Natural killer cell (primary cell): ENCODE data around the gene CABP1. TPM values are rescaled to one million over a fixed set of nuclear protein-coding genes. Genes with fewer than 3 reads are reported as not detected.

Source experiments
- ATAC-seq, 3 donors: fragments of 150-1000 bp in 2 of 3; fragments of 200-7000 bp in 1 of 3; cut with Tn5 transposase; 1 replicate in 1 of 3; 2 replicates in 2 of 3; pipeline ENCODE4 v1.10.0; 2021; ENCODE audit warnings: mild to moderate bottlenecking in 2 of 3, moderate library complexity in 2 of 3
- DNase-seq, 2 donors: peaks; one replicate each; pipeline versions ENCODE4 v3.0.0 to v3.0.0-alpha.2; 2013 to 2021; ENCODE audit warnings: mixed read lengths in 1 of 2
- H3K27ac ChIP-seq: one replicate; pipeline ENCODE4 v1.5.1; 2013; ENCODE audit warnings: mild to moderate bottlenecking, low read length
- H3K27me3 ChIP-seq: one replicate; pipeline ENCODE4 v1.6.1; 2013; ENCODE audit warnings: low read length; ENCODE audit not compliant: control insufficient read depth, insufficient read depth
- H3K36me3 ChIP-seq: one replicate; pipeline ENCODE4 v1.6.1; 2013; ENCODE audit warnings: low read length; ENCODE audit not compliant: control insufficient read depth, insufficient read depth
- H3K4me1 ChIP-seq: one replicate; pipeline ENCODE4 v1.6.1; 2013; ENCODE audit warnings: low read length; ENCODE audit not compliant: control insufficient read depth, insufficient read depth
- H3K4me3 ChIP-seq: one replicate; pipeline ENCODE4 v1.5.1; 2013; ENCODE audit warnings: low read length
- H3K9me3 ChIP-seq: one replicate; pipeline ENCODE4 v1.6.1; 2013; ENCODE audit warnings: low read length; ENCODE audit not compliant: control insufficient read depth, insufficient read depth
- H3K27ac Mint-ChIP-seq, 2 donors: one replicate each; pipeline ENCODE4 v1.8.0; 2022; ENCODE audit warnings: mild to moderate bottlenecking in 2 of 2, mixed read lengths in 2 of 2, moderate library complexity in 1 of 2
- H3K27me3 Mint-ChIP-seq, 2 donors: one replicate each; pipeline ENCODE4 v1.8.0; 2022; ENCODE audit warnings: low read depth in 2 of 2, mixed read lengths in 2 of 2
- H3K36me3 Mint-ChIP-seq: one replicate; pipeline ENCODE4 v1.8.0; 2022; ENCODE audit warnings: mixed read lengths
- H3K4me1 Mint-ChIP-seq, 2 donors: one replicate each; pipeline ENCODE4 v1.8.0; 2022; ENCODE audit warnings: mixed read lengths in 2 of 2
- H3K4me3 Mint-ChIP-seq: one replicate; pipeline ENCODE4 v1.8.0; 2022; ENCODE audit warnings: mild to moderate bottlenecking, moderate library complexity, mixed read lengths
- H3K9me3 Mint-ChIP-seq, 2 donors: one replicate each; pipeline ENCODE4 v1.8.0; 2022; ENCODE audit warnings: mixed read lengths in 2 of 2
- WGBS: methylation state at CpG from one replicate; pipeline ENCODE4 v1.1.7; 2013; ENCODE audit warnings: missing lambda C conversion rate; ENCODE audit not compliant: insufficient coverage; 5-methylcytosine and 5-hydroxymethylcytosine counted together
- intact Hi-C: fragments of 100-400 bp; cut with micrococcal nuclease; formaldehyde crosslinking; loops from one replicate; pipeline ENCODE4 v1.14.2; 2022
- total RNA-seq, 4 donors: library from RNA; stranded (reverse); fragments of 120-200 nt in 1 of 4; gene quantifications; one replicate each; pipeline versions ENCODE4 v1.2.3 to v1.2.4, GENCODE V29; 2013 to 2022
- TF ChIP-seq, protein P1 (sequence below): fragments of 200-600 bp; IDR thresholded peaks from one replicate; pipeline ENCODE4 v1.8.0; 2022; ENCODE audit warnings: antibody characterized with exemption

Gene CABP1
- total RNA-seq, 3 donors from 2014 or later (not counting 1 experiment from before 2014, with no cell fraction given) = not detected

DNA sequence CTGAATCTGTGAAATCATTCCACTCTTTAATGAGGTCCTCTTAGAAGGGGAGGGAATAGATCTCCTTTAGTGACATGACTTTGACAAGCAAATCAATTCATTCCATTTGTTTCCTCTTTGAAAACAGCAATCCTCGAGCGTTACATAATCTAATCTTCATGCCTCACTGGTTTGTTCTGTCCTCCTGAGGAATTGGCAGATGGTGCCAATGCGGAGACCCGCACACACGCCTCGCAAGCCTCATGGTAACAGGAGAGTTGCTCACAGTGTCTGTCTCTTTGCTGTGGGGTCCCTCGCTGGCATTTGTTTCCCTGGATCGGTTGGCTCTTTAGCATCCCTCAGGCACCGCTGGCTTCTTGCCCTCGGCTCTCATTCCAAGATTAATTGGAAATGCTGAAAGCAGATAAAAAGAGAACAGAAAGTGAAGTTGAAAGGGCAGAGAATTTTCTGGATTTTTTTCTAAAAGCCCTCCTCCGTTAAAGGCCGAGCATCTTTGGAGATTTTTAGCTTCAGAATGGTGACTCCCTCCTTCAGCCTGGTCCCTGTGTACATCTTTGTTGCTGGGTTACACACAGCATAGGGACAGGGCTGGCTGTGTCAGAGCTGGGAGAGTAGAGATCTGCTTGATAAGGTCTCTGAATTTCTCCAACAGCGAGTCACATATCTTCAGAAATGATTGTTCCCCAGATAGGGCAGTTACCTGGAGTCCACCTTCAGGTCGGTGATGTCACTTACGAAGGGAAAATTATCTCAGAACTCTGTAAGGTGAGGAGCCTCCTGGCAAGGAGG is 10.1 kb upstream of the CABP1 start:
- 91% methylated on average over 15 of the region's 15 CpGs for WGBS
- H3K4me3 Mint-ChIP-seq = no peak overlapping the region
- ATAC-seq (no peak), DNase-seq (no peak)
- no peaks in the 10 kb centered on the region for H3K9me3 Mint-ChIP-seq
- H3K4me1 ChIP-seq = no peaks in the 10 kb centered on the region
- no peaks in the 10 kb centered on the region for H3K9me3 ChIP-seq
- TF ChIP-seq, protein P1, sequence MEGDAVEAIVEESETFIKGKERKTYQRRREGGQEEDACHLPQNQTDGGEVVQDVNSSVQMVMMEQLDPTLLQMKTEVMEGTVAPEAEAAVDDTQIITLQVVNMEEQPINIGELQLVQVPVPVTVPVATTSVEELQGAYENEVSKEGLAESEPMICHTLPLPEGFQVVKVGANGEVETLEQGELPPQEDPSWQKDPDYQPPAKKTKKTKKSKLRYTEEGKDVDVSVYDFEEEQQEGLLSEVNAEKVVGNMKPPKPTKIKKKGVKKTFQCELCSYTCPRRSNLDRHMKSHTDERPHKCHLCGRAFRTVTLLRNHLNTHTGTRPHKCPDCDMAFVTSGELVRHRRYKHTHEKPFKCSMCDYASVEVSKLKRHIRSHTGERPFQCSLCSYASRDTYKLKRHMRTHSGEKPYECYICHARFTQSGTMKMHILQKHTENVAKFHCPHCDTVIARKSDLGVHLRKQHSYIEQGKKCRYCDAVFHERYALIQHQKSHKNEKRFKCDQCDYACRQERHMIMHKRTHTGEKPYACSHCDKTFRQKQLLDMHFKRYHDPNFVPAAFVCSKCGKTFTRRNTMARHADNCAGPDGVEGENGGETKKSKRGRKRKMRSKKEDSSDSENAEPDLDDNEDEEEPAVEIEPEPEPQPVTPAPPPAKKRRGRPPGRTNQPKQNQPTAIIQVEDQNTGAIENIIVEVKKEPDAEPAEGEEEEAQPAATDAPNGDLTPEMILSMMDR = no peak
- H3K36me3 Mint-ChIP-seq = no peaks in the 10 kb centered on the region
- H3K4me3 ChIP-seq = no peak overlapping the region
- intact Hi-C loops = no loop called here
- no peak overlapping the region for H3K27ac Mint-ChIP-seq
- H3K4me1 Mint-ChIP-seq = no peaks in the 10 kb centered on the region
- H3K36me3 ChIP-seq = no peaks in the 10 kb centered on the region
- no peak overlapping the region for H3K27ac ChIP-seq
- no peaks in the 10 kb centered on the region for H3K27me3 ChIP-seq
- no peaks in the 10 kb centered on the region for H3K27me3 Mint-ChIP-seq

DNA sequence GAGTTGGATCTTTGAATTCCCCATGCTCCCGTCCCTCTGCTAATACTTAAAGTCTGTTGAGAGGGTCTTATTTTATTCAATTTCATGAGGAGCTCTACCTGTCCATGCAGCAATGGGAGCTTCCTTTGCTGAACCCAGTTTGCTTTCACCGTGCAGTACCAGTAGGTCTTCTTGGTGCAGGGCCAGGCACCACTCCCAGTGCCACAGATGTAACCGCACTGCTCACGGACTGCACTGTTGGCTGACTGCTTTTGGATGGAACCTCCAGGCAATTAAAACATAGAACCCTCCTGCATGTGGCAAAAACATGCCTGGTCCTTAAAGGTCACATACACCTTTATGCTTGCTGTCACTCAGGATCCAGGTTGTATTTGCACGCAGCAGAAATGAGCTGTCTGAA is 9.3 kb upstream of the CABP1 start:
- H3K36me3 Mint-ChIP-seq = no peaks in the 10 kb centered on the region
- no peak for ATAC-seq
- no peaks in the 10 kb centered on the region for H3K9me3 Mint-ChIP-seq
- no peak for DNase-seq
- H3K36me3 ChIP-seq = no peaks in the 10 kb centered on the region
- no peak overlapping the region for H3K4me3 Mint-ChIP-seq
- TF ChIP-seq, protein P1 = no peak
- intact Hi-C loops = no loop called here
- no peaks in the 10 kb centered on the region for H3K27me3 ChIP-seq
- H3K27ac ChIP-seq = no peak overlapping the region
- no peak overlapping the region for H3K4me3 ChIP-seq
- H3K4me1 ChIP-seq = no peaks in the 10 kb centered on the region
- no peaks in the 10 kb centered on the region for H3K9me3 ChIP-seq
- no peak overlapping the region for H3K27ac Mint-ChIP-seq
- 74% methylated on average over 5 of the region's 5 CpGs for WGBS
- no peaks in the 10 kb centered on the region for H3K27me3 Mint-ChIP-seq
- H3K4me1 Mint-ChIP-seq = no peaks in the 10 kb centered on the region

DNA sequence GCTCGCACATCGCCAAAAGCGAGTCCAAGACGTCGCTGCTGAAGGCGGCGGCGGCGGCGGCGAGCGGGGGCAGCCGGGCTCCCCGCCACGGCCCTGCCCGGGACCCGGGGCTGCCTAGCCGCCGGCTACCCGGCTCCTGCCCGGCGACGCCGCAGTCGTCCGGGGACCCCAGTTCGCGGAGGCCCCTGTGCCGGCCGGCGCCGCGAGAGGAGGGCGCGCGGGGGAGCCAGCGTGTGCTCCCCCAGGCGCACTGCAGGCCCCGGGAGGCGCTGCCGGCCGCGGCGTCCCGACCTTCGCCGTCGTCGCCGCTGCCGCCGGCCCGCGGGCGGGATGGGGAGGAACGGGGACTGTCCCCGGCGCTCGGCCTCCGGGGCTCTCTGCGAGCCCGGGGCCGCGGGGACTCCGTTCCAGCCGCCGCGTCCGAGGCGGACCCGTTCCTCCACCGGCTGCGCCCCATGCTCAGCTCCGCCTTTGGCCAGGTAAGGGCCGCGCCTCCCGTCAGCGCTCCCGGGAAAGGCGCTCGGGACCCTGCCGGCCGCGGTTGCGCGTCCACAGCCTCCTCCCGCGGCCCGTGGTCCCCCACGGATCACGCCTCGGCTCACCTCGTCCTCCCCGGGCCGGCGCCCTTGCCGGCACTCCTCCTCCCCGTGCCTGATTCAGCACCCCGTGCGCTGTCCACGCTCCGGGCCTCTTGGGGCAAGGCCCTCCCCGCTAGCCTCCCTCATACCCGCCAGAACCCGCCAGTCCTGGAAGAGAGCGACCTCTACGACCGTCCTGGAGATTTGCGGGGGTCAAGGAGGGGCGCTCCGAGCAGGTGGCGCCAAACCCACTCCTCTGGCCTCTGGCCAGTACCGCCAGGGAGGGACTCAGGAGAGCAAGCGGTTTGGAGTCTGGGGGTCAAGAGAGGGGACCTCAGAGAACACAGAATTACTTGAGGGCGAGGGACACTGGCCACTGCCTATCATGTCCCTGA is 721 bp downstream of the CABP1 start:
- ATAC-seq (peak; percentile 77 to 90 (median 83)), DNase-seq (peak; percentile 36 to 71)
- Mint-ChIP-seq H3K4me3 (peak overlapping the region; percentile 79), H3K36me3 (no peaks in the 10 kb centered on the region), H3K27me3 (peaks cover 42 to 45% of the 10 kb centered on the region in 2 donors), H3K9me3 (no peaks in the 10 kb centered on the region), H3K4me1 (peaks cover 5 to 6% of the 10 kb centered on the region in 2 donors), H3K27ac (no peak overlapping the region)
- Histone ChIP-seq H3K4me3 (no peak overlapping the region), H3K36me3 (no peaks in the 10 kb centered on the region), H3K27ac (no peak overlapping the region), H3K27me3 (peaks cover 24% of the 10 kb centered on the region), H3K4me1 (peaks cover 15% of the 10 kb centered on the region), H3K9me3 (no peaks in the 10 kb centered on the region)
- intact Hi-C loops = loop anchor here (10.0 kb wide), 1 partner anchor 316 kb away; the partner anchor contains the start of gene PLA2G1B
- TF ChIP-seq, protein P1 = no peak
- WGBS = 1% methylated on average over 115 of the region's 115 CpGs
